GM12878 (cell line): Measurements from ENCODE around the gene SDCCAG8. TPM values are rescaled to one million over a fixed set of nuclear protein-coding genes. Genes with fewer than 3 reads are reported as not detected.

ENCODE experiments used
- ATAC-seq: fragments of 200-7000 bp; cut with Tn5 transposase; 3 replicates; pipeline ENCODE4 v1.9.1; 2020; ENCODE audit warnings: mild to moderate bottlenecking, moderate library complexity
- BruUV-seq: library from RNA; stranded (reverse); fragments of 400-500 nt; replicated peaks from 2 replicates; lab custom pipeline; 2021; lab: Mats Ljungman, UMichigan
- CTCF ChIA-PET: fragments of 300-600 bp; sonication (Branson Sonifier 250); formaldehyde crosslinking; extraction: SDS; loops from one replicate; lab custom pipeline; 2021; ENCODE audit warnings: inconsistent platforms; lab: Yijun Ruan, JAX
- POLR2A ChIA-PET: fragments of 350-600 bp; formaldehyde crosslinking; extraction: SDS; loops from one replicate; lab custom pipeline; 2021; ENCODE audit warnings: inconsistent platforms; lab: Charles Lee
- RAD21 ChIA-PET: fragments of 300-600 bp; sonication (Branson Sonifier 250); formaldehyde crosslinking; loops from one replicate; lab custom pipeline; 2023; ENCODE audit warnings: antibody characterized with exemption; ENCODE audit not compliant: unreplicated experiment; lab: Charles Lee
- SMC1A ChIA-PET: fragments of 300-600 bp; sonication (Branson Sonifier 250); formaldehyde crosslinking; loops from one replicate; lab custom pipeline; 2023; ENCODE audit not compliant: unreplicated experiment, uncharacterized antibody; lab: Charles Lee
- DNase-seq: peaks from one replicate; pipeline ENCODE4 v3.0.0-alpha.2; 2011; ENCODE audit warnings: low read depth, low spot score
- FAIRE-seq: peaks from 3 replicates; lab custom pipeline; 2011; peaks lifted over from hg19 to GRCh38; lab: Jason Lieb, UNC
- H2AFZ ChIP-seq: 2 replicates; pipeline ENCODE4 v1.6.0; 2011; ENCODE audit warnings: low read depth, low read length, control low read depth; ENCODE audit not compliant: control insufficient read depth
- H3K27ac ChIP-seq: 2 replicates; pipeline ENCODE4 v1.5.1; 2011; ENCODE audit warnings: control low read depth; ENCODE audit not compliant: control insufficient read depth, insufficient read depth
- H3K27me3 ChIP-seq, 2 experiments: replicated peaks in 1 of 2; 2 replicates each; pipeline versions ENCODE4 v1.6.0 to v1.6.1; 2011; ENCODE audit warnings: low read length in 1 of 2; ENCODE audit not compliant: control insufficient read depth in 2 of 2, insufficient read depth in 2 of 2
- H3K36me3 ChIP-seq, 2 experiments: 2 replicates each; pipeline ENCODE4 v1.5.1; 2011; ENCODE audit warnings: low read length in 1 of 2; ENCODE audit not compliant: control insufficient read depth in 2 of 2, insufficient read depth in 2 of 2
- H3K4me1 ChIP-seq: 2 replicates; pipeline ENCODE4 v1.6.1; 2011; ENCODE audit warnings: mild to moderate bottlenecking, low read length, moderate library complexity, mixed read lengths; ENCODE audit not compliant: control insufficient read depth, insufficient read depth
- H3K4me2 ChIP-seq: 2 replicates; pipeline ENCODE4 v1.6.0; 2011; ENCODE audit warnings: control low read depth; ENCODE audit not compliant: control insufficient read depth, insufficient read depth
- H3K4me3 ChIP-seq: fragments of 200-600 bp; sonication (generic); 2 replicates; pipeline ENCODE4 v1.5.1; 2016
- H3K79me2 ChIP-seq: 2 replicates; pipeline ENCODE4 v1.6.0; 2011; ENCODE audit warnings: low read length; ENCODE audit not compliant: control insufficient read depth, insufficient read depth
- H3K9ac ChIP-seq: 2 replicates; pipeline ENCODE4 v1.8.0; 2011; ENCODE audit warnings: low read length, control low read depth, mixed read lengths; ENCODE audit not compliant: control insufficient read depth, insufficient read depth
- H3K9me3 ChIP-seq: replicated peaks from 3 replicates; pipeline ENCODE4 v1.5.1; 2011; ENCODE audit warnings: mild to moderate bottlenecking, low read length; ENCODE audit not compliant: control insufficient read depth, insufficient read depth
- H4K20me1 ChIP-seq: 2 replicates; pipeline ENCODE4 v1.6.0; 2011; ENCODE audit not compliant: control insufficient read depth, insufficient read depth
- BACH1 ChIP-seq: fragments of 450-650 bp; IDR thresholded peaks from 2 replicates; pipeline ENCODE4 v1.6.1; 2017; ENCODE audit warnings: mild to moderate bottlenecking, borderline replicate concordance
- BHLHE40 ChIP-seq, 2 experiments: fragments of 450-650 bp in 1 of 2; IDR thresholded peaks; 2 replicates each; pipeline ENCODE4 v1.6.1; 2011 to 2017; ENCODE audit warnings: low read depth in 2 of 2, borderline replicate concordance in 1 of 2, improper control_type of control experiment in 1 of 2, low read length in 1 of 2, mild to moderate bottlenecking in 1 of 2
- EP300 ChIP-seq, 2 experiments: fragments of 150-350 bp in 1 of 2; IDR thresholded peaks; 2 replicates each; pipeline ENCODE4 v1.6.1; 2011 to 2012; ENCODE audit warnings: low read depth in 2 of 2, low read length in 2 of 2, borderline replicate concordance in 1 of 2, improper control_type of control experiment in 1 of 2, inconsistent platforms in 1 of 2; ENCODE audit not compliant: control insufficient read depth in 1 of 2
- ETV6 ChIP-seq, 2 experiments: fragments of 450-650 bp in 1 of 2; IDR thresholded peaks in 1 of 2; conservative IDR thresholded peaks in 1 of 2; 2 replicates each; pipeline ENCODE4 v1.6.1; 2014; ENCODE audit warnings: antibody characterized with exemption in 1 of 2, borderline replicate concordance in 1 of 2, low read depth in 1 of 2, mild to moderate bottlenecking in 1 of 2, moderate library complexity in 1 of 2
- IKZF1 ChIP-seq: fragments of 450-650 bp; conservative IDR thresholded peaks from 2 replicates; pipeline ENCODE4 v1.6.1; 2017; ENCODE audit warnings: antibody characterized with exemption, mild to moderate bottlenecking
- LARP7 ChIP-seq: fragments of 450-650 bp; IDR thresholded peaks from 2 replicates; pipeline ENCODE4 v1.6.1; 2017; ENCODE audit warnings: mild to moderate bottlenecking
- NFXL1 ChIP-seq: fragments of 450-650 bp; IDR thresholded peaks from 2 replicates; pipeline ENCODE4 v1.6.1; 2017; ENCODE audit warnings: antibody characterized with exemption, mild to moderate bottlenecking, borderline replicate concordance
- RELA ChIP-seq: fragments of 450-650 bp; IDR thresholded peaks from 2 replicates; pipeline ENCODE4 v1.8.0; 2014; ENCODE audit warnings: borderline replicate concordance; ENCODE audit not compliant: partially characterized antibody
- YBX1 ChIP-seq: fragments of 450-650 bp; IDR thresholded peaks from 2 replicates; pipeline ENCODE4 v1.6.1; 2016; ENCODE audit warnings: antibody characterized with exemption
- WGBS: methylation state at CpG from one replicate; pipeline ENCODE4 v1.1.6; 2016; ENCODE audit warnings: low lambda C conversion rate; ENCODE audit not compliant: insufficient replicate concordance, insufficient coverage; ENCODE audit errors: missing lambda C conversion rate; 5-methylcytosine and 5-hydroxymethylcytosine counted together
- in situ Hi-C: fragments of 300-500 bp; cut with MboI; formaldehyde crosslinking; loops from 9 replicates; pipeline ENCODE4 v1.14.3; 2018; ENCODE audit warnings: mixed read lengths
- intact Hi-C: fragments of 100-400 bp; cut with micrococcal nuclease; formaldehyde crosslinking; loops from one replicate; pipeline ENCODE4 v1.14.2; 2022; ENCODE audit not compliant: unreplicated experiment
- polyA plus RNA-seq, 11 experiments: library from polyadenylated mRNA; depleted of rRNA in 4 of 11; unstranded in 6 of 11; stranded (reverse) in 5 of 11; fragments of >200 nt; fragmentation: Nextera tagmentation in 4 of 11; fragmentation: Illumina TruSeq in 1 of 11; extraction: Ambion mirVana in 4 of 11; extraction: Trizol in 1 of 11; gene quantifications; 1 replicate in 1 of 11; 2 replicates in 10 of 11; pipeline versions ENCODE4 v1.2.1 to v1.2.3, GENCODE V29; 2011 to 2016; ENCODE audit warnings: inconsistent platforms in 2 of 11, missing spikeins in 2 of 11, low read depth in 1 of 11
- total RNA-seq, 4 experiments: library from RNA; depleted of rRNA in 3 of 4; stranded (reverse); fragments of >200 nt in 3 of 4; fragmentation: Illumina TruSeq in 1 of 4; extraction: Trizol in 1 of 4; gene quantifications; 2 replicates each; pipeline versions ENCODE4 v1.2.1 to v1.2.3, GENCODE V29; 2013 to 2021
- TF ChIP-seq, protein P1 (sequence below): IDR thresholded peaks from 2 replicates; pipeline ENCODE4 v1.6.1; 2011; ENCODE audit warnings: low read depth, low read length, improper control_type of control experiment, borderline replicate concordance
- TF ChIP-seq, protein P2 (sequence below): IDR thresholded peaks from 2 replicates; pipeline ENCODE4 v1.6.1; 2011; ENCODE audit warnings: borderline replicate concordance, low read depth, mild to moderate bottlenecking, moderate library complexity, low read length; ENCODE audit not compliant: insufficient read depth, poor library complexity, severe bottlenecking
- TF ChIP-seq, protein P3 (sequence below): fragments of 150-350 bp; IDR thresholded peaks from 2 replicates; pipeline ENCODE4 v1.6.1; 2014; ENCODE audit warnings: mild to moderate bottlenecking, low read depth, low read length
- TF ChIP-seq, protein P4 (sequence below): fragments of 450-650 bp; IDR thresholded peaks from 2 replicates; pipeline ENCODE4 v1.6.1; 2014; ENCODE audit warnings: mild to moderate bottlenecking
- TF ChIP-seq, protein P5 (sequence below): fragments of 150-350 bp; IDR thresholded peaks from 2 replicates; pipeline ENCODE4 v1.6.1; 2016; ENCODE audit warnings: low read depth, low read length

The SDCCAG8 gene
- total and polyA plus RNA-seq, 10 of the 15 experiments (the other 5 are each of a cell fraction or from before 2014, with no cell fraction given) = 15.0 to 25.6 (median 20.6) TPM

DNA sequence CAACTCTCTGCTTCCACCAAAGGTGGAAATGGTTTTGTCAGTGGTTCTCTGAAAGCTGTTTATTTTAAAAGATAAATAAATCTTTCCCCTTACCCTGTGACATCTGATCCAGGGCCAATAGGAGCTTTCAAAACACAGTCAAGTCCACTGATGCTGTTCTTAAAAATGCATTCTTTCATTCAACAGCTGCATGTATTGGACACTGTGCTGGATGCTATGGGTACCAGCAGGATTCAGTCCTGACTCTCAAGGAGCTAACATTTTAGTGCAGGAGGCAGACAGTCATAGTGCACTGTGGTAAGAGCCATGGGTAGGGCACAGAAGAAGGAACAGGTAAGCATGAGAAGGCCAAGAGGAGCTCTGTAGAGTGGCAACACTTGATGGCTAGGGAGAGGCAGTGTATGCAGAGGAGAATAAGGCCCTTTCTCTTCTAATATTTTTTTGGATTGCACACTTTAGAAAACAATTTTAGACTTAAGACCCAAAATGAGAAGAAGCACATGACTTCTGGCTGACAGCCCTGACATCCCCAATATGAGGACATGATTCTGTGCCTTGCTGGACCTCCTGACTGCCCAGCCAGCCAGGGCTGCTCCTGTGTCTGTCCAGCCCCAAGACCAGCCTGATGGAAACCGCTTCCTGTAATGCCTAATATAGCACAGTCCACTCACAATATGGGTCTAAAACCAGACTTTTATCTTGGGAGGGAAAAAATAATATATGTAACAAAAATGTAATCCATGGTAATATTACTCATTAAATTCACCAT, 207.3 kb downstream of the SDCCAG8 start:
- no peak overlapping the region for H3K4me2 ChIP-seq
- in situ Hi-C loops (no loop called here), intact Hi-C loops (no loop called here)
- no peak overlapping the region for H3K9ac ChIP-seq
- no peaks in the 10 kb centered on the region for H3K9me3 ChIP-seq
- ChIA-PET POLR2A (no interaction called here), CTCF (no interaction called here), RAD21 (no interaction called here), SMC1A (no interaction called here)
- H3K79me2 ChIP-seq = no peaks in the 10 kb centered on the region
- H3K4me1 ChIP-seq = no peaks in the 10 kb centered on the region
- H3K4me3 ChIP-seq = no peak overlapping the region
- no peaks in the 10 kb centered on the region for H4K20me1 ChIP-seq
- 50% methylated on average over 1 of the region's 1 CpG for WGBS
- no peak overlapping the region for H2AFZ ChIP-seq
- no TSS peak for BruUV-seq
- H3K27me3 ChIP-seq = no peaks in the 10 kb centered on the region
- H3K27ac ChIP-seq = no peak overlapping the region
- ATAC-seq (no peak), DNase-seq (no peak), FAIRE-seq (no peak)
- H3K36me3 ChIP-seq = no peaks in the 10 kb centered on the region
- TF ChIP-seq, protein P1, sequence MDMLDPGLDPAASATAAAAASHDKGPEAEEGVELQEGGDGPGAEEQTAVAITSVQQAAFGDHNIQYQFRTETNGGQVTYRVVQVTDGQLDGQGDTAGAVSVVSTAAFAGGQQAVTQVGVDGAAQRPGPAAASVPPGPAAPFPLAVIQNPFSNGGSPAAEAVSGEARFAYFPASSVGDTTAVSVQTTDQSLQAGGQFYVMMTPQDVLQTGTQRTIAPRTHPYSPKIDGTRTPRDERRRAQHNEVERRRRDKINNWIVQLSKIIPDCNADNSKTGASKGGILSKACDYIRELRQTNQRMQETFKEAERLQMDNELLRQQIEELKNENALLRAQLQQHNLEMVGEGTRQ = no peak
- TF ChIP-seq, protein P2, sequence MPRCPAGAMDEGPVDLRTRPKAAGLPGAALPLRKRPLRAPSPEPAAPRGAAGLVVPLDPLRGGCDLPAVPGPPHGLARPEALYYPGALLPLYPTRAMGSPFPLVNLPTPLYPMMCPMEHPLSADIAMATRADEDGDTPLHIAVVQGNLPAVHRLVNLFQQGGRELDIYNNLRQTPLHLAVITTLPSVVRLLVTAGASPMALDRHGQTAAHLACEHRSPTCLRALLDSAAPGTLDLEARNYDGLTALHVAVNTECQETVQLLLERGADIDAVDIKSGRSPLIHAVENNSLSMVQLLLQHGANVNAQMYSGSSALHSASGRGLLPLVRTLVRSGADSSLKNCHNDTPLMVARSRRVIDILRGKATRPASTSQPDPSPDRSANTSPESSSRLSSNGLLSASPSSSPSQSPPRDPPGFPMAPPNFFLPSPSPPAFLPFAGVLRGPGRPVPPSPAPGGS = no peak
- TF ChIP-seq EP300 (IDR thresholded peaks at IDR 0.05; ENCODE audit: borderline replicate concordance in 1 of 2, control insufficient read depth in 1 of 2, low read depth in 2 of 2, low read length in 2 of 2) (no peak), YBX1 (no peak), NFXL1 (no peak), LARP7 (no peak), IKZF1 (no peak), BACH1 (no peak), RELA (no peak), ETV6 (conservative IDR thresholded peaks at IDR 0.05 in 1 of 2, IDR thresholded peaks at IDR 0.05 in 1 of 2; ENCODE audit: borderline replicate concordance in 1 of 2, low read depth in 1 of 2) (no peak), BHLHE40 (IDR thresholded peaks at IDR 0.05; ENCODE audit: borderline replicate concordance in 1 of 2, low read depth in 2 of 2, low read length in 1 of 2) (no peak)
- TF ChIP-seq, protein P3, sequence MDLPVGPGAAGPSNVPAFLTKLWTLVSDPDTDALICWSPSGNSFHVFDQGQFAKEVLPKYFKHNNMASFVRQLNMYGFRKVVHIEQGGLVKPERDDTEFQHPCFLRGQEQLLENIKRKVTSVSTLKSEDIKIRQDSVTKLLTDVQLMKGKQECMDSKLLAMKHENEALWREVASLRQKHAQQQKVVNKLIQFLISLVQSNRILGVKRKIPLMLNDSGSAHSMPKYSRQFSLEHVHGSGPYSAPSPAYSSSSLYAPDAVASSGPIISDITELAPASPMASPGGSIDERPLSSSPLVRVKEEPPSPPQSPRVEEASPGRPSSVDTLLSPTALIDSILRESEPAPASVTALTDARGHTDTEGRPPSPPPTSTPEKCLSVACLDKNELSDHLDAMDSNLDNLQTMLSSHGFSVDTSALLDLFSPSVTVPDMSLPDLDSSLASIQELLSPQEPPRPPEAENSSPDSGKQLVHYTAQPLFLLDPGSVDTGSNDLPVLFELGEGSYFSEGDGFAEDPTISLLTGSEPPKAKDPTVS = no peak
- TF ChIP-seq, protein P4, sequence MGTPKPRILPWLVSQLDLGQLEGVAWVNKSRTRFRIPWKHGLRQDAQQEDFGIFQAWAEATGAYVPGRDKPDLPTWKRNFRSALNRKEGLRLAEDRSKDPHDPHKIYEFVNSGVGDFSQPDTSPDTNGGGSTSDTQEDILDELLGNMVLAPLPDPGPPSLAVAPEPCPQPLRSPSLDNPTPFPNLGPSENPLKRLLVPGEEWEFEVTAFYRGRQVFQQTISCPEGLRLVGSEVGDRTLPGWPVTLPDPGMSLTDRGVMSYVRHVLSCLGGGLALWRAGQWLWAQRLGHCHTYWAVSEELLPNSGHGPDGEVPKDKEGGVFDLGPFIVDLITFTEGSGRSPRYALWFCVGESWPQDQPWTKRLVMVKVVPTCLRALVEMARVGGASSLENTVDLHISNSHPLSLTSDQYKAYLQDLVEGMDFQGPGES = no peak
- TF ChIP-seq, protein P5, sequence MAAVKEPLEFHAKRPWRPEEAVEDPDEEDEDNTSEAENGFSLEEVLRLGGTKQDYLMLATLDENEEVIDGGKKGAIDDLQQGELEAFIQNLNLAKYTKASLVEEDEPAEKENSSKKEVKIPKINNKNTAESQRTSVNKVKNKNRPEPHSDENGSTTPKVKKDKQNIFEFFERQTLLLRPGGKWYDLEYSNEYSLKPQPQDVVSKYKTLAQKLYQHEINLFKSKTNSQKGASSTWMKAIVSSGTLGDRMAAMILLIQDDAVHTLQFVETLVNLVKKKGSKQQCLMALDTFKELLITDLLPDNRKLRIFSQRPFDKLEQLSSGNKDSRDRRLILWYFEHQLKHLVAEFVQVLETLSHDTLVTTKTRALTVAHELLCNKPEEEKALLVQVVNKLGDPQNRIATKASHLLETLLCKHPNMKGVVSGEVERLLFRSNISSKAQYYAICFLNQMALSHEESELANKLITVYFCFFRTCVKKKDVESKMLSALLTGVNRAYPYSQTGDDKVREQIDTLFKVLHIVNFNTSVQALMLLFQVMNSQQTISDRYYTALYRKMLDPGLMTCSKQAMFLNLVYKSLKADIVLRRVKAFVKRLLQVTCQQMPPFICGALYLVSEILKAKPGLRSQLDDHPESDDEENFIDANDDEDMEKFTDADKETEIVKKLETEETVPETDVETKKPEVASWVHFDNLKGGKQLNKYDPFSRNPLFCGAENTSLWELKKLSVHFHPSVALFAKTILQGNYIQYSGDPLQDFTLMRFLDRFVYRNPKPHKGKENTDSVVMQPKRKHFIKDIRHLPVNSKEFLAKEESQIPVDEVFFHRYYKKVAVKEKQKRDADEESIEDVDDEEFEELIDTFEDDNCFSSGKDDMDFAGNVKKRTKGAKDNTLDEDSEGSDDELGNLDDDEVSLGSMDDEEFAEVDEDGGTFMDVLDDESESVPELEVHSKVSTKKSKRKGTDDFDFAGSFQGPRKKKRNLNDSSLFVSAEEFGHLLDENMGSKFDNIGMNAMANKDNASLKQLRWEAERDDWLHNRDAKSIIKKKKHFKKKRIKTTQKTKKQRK = no peak
